ENCODE measurements around the gene UNC119.

DNA sequence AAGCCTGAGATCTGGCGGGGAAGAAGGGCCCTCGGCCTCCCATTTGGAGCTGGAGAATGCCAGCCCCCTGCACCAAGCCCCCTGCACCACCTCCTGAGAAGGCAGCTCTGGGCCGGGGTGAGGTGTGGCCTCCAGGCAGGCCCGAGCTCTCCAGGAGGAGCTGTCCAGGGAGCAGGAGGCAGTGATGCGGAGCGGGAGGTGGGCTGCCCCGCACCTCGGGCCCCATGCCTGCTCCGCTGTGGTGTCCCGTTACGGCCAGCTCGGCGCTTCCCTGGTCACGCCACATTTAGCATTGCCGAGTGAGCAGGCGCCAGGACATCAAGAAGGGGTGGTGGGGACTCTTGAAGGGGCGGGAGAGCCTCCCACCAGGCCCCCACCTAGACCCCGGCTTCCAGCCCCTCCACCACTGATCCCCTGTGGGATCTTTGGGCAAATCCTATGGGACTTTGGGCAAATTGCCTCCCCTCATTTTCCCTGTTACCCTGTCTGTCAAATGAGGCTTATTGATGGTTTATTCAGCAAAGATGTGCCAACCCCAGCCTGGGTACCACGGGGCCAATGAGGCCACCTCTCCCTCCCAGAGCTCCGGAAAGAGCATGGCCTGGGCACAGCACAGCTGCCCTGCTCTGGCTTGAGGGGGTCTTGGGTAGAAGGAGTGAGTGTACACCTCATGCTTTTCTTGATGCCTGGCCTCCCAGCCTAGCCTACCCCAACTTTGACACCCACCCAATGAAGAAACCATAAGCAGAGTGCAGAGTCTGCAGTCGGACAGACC, 30.9 kb downstream of the UNC119 start:
- TF ChIP-seq, protein P1, sequence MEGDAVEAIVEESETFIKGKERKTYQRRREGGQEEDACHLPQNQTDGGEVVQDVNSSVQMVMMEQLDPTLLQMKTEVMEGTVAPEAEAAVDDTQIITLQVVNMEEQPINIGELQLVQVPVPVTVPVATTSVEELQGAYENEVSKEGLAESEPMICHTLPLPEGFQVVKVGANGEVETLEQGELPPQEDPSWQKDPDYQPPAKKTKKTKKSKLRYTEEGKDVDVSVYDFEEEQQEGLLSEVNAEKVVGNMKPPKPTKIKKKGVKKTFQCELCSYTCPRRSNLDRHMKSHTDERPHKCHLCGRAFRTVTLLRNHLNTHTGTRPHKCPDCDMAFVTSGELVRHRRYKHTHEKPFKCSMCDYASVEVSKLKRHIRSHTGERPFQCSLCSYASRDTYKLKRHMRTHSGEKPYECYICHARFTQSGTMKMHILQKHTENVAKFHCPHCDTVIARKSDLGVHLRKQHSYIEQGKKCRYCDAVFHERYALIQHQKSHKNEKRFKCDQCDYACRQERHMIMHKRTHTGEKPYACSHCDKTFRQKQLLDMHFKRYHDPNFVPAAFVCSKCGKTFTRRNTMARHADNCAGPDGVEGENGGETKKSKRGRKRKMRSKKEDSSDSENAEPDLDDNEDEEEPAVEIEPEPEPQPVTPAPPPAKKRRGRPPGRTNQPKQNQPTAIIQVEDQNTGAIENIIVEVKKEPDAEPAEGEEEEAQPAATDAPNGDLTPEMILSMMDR (IDR thresholded peaks at IDR 0.05; ENCODE audit: low read length) = no peak
- TF ChIP-seq EZH2 (IDR thresholded peaks at IDR 0.05; ENCODE audit: borderline replicate concordance, low read length) = no peak

All from OCI-LY1 (cell line).